ENCODE data around the gene EIF2S1.
"Not testable (repeated sequence)": the region's sequence is repeated elsewhere in the genome, so short reads cannot be mapped to it uniquely, and the experiment has no call there.

Gene EIF2S1

GRCh38 chr14:67372833-67373232, 12.7 kb downstream of the EIF2S1 start:
- no peak for DNase-seq

GRCh38 chr14:67373347-67373746, 13.2 kb downstream of the EIF2S1 start:
- no peak for DNase-seq

GRCh38 chr14:67377916-67378315, 17.8 kb downstream of the EIF2S1 start:
- DNase-seq: no peak

DNA sequence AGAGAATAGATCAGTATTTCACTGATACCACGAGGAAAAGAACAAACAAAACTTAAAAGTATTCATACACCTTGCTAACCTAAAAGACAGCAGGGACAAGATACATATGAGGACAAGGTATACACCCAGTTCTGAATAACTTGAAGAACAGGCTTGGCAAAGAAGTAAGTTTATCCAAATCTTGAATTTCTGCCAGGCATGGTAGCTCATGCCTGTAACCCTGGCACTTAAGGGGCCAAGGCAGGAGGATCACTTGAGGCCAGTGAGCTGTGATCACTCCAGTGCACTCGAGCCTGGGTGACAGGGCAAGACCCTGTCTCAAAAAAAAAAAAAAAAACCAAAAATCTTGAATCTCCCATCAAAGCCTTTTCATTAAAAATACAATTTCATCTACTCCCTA, 25.0 kb downstream of the EIF2S1 start:
- no peak for DNase-seq

DNA sequence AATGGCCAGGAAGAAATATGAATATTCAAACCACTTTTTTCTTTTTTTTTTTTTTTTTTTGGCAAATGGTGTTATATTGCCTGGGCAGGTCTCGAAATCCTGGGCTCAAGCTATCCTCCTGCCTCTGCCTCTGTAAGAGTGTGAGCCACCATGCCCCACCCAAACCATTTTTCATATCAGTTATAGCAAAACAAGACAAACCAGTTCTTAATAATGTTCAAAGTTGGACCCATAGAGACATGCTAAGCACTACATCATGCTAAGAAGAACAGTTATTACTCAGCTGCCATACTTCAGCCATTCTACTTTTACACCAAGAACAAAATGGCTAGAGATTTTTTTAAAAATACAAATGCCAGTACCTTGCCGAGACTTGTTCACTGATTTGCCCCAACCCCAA, 25.5 kb downstream of the EIF2S1 start:
- DNase-seq: no peak

- no peak for DNase-seq
Measured at GRCh38 chr14:67387195-67387594, 27.1 kb downstream of the EIF2S1 start.

DNA sequence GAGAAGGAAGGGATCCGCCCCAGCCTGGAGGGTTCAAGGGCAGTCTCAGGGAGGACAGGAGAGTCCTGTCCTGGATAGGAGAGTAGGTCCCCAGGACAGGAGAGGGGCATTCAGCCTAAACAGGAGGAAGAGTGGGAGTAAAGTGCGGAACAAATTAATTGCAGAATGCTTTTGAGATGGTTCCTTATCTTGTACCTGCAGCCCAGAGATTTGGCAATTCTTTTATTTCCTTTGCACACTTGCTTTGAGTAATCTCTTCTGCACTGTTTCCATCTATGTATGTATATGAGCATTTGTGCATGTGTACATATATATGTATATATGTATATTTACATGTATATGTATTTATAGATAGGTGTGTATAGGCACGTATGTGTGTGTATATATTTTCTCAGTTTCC, 29.1 kb downstream of the EIF2S1 start:
- no peak for DNase-seq

DNA sequence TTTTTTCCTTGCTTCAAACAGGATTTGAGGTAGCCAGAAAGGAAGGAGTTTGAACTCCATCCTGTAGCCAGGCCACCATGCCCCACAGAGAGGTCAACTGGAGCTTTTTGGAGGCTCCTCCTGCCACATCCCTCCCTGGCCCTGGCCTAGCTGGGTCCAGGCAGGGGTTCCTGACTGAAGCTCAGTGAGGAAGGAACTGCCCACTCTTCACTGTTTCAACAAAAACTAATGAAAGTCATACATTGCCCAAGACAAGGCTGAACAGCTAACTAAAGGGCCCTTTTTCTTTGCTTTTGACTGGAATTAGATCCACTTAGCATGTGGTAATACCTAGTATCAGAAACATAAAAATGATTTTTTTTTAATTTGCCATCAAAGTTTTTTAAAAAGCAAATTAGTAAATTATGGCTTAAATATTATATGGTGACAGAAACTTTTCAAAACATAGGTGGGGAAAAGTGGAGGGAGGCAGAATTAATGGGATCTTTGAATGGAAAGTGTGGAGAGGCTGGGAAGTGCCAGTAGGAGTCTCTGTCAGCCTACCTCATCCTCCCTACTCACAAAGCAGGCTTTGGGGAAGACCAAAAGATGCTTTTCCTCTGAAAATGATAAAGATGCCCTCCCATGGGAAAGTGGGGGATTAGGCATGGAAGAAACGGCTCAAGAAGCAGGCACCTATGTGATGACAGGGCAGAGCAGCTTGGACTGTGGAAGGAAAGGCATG, 29.8 kb downstream of the EIF2S1 start:
- DNase-seq: no peak

DNA sequence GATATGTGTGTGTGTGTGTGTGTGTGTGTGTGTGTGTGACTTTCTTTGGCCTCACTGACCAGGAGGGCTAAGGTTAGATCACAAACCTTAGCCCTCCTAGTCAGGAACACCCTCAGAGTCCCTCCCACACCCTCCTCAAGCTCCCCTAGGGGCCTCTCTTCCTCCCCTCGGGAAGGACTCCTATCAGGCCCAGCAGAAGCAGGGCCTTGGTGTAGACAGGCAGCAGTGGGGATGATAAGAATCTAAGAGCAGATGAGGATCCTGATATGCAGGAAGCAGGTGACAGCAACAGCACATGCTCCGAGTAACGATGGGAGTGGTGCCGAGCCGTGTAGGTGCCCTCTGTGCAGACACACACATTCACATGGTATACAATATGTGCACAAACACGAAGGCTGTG, 31.1 kb downstream of the EIF2S1 start:
- DNase-seq: no peak

- no peak for DNase-seq
Measured at GRCh38 chr14:67392123-67392522, 32.0 kb downstream of the EIF2S1 start.

- no peak for DNase-seq
Measured at GRCh38 chr14:67392800-67393199, 32.7 kb downstream of the EIF2S1 start.

DNA sequence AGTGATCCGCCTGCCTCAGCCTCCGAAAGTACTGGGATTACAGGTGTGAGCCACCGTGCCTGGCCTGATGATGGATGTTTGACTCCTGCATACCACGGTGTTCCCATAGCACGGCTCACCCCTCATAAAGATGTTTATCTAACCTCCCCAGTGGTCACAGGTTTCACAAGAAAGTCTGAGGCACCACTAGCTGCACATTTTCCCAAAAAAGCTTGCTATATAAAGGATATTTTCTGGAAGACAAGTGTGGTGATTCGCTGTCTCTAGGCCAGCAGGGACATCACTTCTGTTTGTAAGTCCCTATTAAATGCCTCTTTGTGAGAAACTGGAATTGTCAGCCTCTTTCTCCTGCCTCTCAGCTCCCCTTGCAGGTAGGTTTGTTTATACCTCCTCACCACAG, 33.6 kb downstream of the EIF2S1 start:
- no peak for DNase-seq

GRCh38 chr14:67395086-67395875, 35.2 kb downstream of the EIF2S1 start:
- DNase-seq: no peak

- no peak for DNase-seq
Measured at GRCh38 chr14:67395876-67396189, 35.7 kb downstream of the EIF2S1 start.

- no peak for DNase-seq
Measured at GRCh38 chr14:67396381-67396970, 36.3 kb downstream of the EIF2S1 start.

GRCh38 chr14:67397536-67397935, 37.4 kb downstream of the EIF2S1 start:
- no peak for DNase-seq

DNA sequence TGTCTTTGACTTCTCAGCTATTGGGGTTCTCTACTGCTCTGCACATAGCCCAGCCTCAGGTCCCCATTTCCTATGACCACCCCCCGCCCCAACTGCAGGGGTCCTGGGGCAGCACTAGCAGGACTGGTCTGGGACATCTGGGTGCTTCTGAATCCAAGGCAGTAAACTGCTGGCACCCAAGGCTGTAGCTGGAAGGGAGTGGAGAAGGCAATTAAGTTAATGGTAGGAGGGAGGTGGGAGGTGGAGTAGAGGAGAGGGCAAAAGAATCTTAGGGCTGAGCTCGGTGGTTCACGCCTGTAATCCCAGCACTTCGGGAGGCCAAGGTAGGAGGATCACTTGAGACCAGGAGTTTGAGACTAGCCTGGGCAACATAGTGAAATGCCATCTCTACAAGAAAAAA, 40.3 kb downstream of the EIF2S1 start:
- DNase-seq: no peak

DNA sequence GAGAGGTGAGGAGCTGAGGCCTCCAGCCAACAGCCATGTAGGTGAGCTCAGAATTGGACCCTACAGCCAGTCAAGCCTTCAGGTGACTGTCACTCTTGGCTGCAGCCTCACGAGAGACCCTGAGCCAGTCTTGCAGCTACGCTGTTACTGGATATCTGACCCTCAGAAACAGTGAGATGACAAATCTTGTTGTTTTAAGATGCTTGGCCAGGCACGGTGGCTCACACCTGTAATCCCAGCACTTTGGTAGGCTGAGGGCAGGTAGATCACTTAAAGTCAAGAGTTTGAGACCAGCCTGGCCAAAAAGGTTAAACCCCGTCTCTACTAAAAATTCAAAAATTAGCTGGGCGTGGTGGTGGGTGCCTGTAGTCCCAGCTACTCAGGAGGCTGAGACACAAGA, 45.6 kb downstream of the EIF2S1 start:
- DNase-seq: no peak

DNA sequence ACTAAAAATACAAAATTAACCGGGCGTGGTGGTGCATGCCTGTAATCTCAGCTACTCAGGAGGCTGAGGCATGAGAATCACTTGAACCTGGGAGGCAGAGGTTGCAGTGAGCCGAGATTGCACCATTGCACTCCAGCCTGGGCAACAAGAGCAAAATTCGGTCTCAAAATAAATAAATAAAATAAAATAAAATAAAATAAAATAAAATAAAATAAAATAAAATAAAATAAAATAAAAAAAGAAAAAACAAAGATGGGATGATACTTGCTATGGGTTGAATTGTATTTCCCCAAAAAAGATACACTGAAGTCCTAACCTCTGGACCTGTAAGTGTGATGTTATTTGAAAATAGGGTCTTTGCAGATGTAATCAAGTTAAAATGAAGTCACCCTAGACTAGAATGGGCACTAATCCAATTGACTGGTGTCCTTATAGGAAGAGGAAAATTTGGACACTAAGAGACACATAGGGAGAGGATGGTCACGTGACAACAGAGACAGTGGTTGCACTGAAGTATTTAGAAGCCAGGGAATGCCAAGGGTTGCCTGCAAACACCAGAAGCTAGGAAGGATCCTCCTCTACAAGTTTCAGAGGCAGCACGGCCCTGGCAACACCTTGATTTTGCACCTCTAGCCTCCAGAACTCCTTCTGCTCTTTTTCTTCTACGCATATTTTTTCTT, 48.1 kb downstream of the EIF2S1 start:
- DNase-seq: not testable (repeated sequence)

DNA sequence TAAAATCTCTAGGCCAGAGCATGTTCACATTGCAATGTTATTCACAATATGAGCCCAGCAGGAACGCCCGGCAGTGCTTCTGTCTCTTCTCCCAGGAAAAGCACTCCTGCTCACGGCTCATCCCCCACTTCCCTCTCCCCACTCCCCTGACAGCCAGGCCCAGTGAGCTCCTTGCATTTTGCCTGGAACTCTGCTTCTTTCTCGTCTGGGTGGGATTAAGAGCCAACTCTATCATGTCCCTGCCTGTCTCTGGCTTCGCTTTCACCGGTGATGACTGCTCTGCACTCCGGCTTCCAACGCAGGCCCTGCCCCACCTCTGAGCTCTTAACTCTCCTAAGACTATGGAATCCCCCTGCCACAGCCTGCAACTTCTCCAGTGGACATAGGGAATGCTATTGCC, 49.3 kb downstream of the EIF2S1 start:
- DNase-seq: no peak

- DNase-seq: no peak
Measured at GRCh38 chr14:67410313-67410712, 50.2 kb downstream of the EIF2S1 start.

DNA sequence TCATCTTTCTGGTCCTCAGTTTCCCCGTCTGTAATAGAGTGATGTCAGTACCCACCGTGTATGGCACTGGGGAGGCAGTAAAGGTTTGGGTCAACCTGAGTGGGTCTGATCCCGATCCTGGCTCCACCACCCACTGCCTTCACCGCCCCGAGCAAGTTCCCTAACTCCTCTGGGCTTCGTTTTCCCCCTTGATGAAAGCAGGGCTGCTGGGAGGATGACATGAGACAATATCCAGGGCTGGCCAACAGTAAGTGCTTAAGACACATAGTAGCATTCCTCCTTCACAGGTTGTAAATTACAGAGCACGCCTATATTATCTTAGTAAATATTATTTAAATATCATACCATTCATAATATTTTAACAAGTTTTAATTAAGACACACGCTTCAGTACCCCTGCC, 51.2 kb downstream of the EIF2S1 start:
- DNase-seq: no peak

GRCh38 chr14:67411820-67412421, 51.8 kb downstream of the EIF2S1 start, which contains the start of gene PLEK2:
PLEK2 (minus strand) TSS chr14:67412165; CDS start chr14:67412059, 106 bp downstream.
- no peak for DNase-seq

All from midbrain (tissue), 1 donor.